ENCODE results near the gene NHP2. TPM values are rescaled to one million over a fixed set of nuclear protein-coding genes. Genes with fewer than 3 reads are reported as not detected.
"Not testable (repeated sequence)": the region's sequence is repeated elsewhere in the genome, so short reads cannot be mapped to it uniquely, and the experiment has no call there.

The NHP2 gene
- total RNA-seq, 1 experiment from 2014 or later: 404 TPM

DNA sequence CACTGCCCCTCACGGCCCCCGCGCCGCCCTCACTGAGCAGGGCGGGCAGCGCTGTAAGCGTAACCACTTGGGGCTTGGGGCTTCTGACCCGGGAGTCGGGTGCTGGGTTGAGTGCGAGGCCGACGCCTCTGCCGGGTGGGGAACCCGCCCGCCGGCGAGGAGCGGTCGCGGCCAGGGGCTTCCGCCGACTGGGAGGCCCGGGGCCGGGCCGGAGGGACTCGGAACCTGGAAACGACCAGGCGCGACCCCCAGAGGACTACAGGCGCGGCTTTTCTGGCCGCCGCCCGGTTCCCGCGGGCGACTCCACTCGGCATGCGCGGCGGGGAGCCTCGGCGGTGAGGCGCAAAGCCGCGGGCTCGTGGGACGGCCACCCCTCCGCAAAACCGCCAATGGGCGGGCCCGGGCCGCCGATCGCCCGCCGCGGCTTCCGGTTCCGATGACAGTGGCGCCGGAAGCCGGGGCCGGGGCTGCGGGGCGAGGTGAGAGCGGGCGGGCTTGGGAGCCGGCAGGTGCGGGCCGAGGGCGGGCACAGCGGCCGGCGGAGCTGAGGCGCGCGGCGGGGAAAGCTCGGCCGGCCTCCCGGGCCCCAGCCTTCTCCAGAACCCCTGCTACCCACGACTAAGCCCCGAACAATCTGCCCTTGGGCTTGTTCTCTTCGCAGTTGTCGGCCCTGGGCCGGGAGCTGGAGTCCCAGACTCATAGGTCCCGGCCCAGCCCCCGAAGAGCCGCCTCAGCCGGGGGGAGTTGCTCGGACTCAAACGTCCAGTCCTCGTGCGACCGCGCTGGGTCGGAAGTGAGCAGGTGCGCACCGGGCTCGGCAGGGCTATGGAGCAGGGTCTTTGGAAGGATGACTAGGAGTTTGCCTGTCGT is 22.9 kb downstream of the NHP2 start, which contains the start of gene RMND5B:
Gene RMND5B (plus strand): TSS at position 439 of the 870 bp plus-strand sequence. CDS start 7,106 bp downstream, outside the sequence.
- DNase-seq (ENCODE audit: low read depth): peak; percentile 52

DNA sequence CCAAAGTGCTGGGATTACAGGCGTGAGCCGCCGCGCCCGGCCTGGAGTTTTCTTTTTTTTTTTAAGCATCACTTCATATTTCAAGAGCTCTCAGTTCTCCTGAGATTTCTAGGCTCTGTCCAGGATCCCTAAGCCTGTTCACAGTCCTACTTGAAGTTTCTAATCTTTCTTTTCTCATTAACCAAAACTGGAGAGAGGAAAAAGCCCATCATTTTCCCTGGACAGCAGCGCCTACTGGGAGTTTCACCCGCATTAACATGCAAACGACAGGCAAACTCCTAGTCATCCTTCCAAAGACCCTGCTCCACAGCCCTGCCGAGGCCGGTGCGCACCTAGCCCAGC is 23.5 kb downstream of the NHP2 start:
- not testable (repeated sequence) for DNase-seq (ENCODE audit: low read depth)

DNA sequence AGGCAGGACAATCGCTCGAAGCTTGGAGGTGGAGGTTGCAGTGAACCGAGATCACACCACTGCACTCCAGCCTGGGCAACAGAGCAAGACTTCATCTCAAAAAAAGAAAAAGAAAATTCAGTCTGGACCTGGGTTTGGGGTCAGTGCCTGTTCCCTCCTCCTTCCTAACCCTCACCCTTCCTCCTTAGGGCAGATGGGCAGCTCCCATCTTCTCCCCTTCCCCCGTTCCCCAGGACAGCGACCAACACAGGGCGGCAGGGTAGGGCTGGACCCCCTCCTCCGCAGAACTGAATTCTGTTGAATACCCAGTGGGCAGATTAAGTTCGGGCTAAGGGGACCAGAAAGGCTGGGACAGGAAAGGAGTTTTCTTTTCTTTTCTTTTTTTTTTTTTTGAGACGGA is 24.4 kb downstream of the NHP2 start:
- DNase-seq (ENCODE audit: low read depth): no peak

DNA sequence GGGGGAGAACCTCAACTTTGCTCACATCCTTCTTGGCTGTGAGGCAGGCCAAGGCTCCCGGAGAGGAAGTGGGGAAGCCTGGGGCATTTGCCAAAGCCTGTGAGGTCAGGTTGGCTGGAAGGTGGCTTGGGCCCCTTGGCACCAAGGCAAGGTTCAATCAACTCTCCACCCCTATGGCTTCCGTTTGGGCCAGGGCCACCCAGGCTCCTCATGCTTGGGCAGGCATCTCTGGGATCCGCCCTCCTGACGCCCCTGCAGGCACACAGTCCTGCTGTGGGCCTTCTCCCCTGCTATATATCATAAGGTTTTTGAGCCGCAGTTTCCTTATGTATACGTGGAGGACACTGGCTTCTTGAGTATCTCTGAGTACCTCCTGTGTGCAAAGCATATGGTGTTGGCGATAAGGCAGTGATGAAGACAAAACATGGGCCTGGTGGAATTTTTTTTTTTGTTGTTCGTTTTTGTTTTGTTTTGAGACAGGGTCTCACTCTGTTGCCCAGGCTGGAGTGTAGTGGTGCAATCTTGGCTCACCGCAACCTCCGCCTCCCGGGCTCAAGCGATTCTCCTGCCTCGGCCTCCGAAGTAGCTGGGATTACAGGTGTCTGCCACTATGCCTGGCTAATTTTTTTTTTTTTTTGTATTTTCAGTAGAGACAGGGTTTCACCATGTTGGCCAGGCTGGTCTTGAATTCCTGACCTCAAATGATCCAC is 26.2 kb downstream of the NHP2 start:
- not testable (repeated sequence) for DNase-seq (ENCODE audit: low read depth)

DNA sequence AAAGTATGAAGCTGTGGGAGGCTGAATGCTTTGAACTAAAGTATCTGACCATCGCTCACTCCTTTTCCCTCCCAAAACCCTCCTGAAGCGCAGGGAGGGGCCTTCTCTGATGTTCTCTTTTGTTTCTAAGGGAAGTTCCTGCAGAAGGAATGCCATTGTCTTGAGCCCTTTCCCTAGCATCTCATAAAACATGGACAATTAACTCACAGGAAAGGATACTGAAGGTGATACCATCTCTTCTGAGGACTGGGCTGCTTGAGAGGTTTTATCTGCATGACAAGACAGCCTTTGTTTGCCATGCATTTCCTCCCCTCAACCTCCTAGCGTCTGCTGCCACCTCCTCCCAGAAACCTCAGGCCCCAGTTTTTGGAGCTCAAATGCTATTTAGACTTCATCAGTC is 27.1 kb downstream of the NHP2 start:
- no peak for DNase-seq (ENCODE audit: low read depth)

DNA sequence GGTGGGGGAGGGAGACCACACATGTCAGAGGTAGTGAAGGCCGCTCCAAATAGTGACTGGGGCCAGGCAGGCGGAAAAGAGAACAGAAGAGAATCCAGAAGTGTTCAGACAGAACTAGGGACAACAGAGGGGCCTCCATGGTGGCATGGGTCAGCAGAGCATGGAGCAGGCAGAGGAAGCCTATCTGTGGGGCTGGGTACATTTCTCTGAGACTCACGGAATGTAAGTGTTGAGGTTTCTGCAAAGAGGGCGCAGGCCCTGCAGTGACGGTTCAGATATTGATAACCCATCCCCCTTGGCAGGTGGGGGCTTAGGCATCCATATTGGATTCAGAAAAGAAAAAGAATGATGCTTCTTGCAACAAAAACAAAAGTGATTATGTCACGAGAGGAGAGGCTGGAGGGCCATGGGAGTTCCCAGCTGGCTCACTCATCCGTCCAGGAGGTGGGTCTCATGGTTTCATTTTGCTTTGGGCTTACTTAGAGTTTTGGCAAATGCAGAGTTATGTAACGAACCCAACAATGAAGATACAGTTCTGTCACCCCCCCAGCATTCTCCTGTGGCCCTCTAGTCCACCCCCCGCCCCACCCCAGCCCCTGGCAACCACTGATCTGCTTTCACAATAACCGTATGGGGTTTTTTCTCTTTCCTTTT is 28.3 kb downstream of the NHP2 start:
- DNase-seq (ENCODE audit: low read depth): no peak

DNA sequence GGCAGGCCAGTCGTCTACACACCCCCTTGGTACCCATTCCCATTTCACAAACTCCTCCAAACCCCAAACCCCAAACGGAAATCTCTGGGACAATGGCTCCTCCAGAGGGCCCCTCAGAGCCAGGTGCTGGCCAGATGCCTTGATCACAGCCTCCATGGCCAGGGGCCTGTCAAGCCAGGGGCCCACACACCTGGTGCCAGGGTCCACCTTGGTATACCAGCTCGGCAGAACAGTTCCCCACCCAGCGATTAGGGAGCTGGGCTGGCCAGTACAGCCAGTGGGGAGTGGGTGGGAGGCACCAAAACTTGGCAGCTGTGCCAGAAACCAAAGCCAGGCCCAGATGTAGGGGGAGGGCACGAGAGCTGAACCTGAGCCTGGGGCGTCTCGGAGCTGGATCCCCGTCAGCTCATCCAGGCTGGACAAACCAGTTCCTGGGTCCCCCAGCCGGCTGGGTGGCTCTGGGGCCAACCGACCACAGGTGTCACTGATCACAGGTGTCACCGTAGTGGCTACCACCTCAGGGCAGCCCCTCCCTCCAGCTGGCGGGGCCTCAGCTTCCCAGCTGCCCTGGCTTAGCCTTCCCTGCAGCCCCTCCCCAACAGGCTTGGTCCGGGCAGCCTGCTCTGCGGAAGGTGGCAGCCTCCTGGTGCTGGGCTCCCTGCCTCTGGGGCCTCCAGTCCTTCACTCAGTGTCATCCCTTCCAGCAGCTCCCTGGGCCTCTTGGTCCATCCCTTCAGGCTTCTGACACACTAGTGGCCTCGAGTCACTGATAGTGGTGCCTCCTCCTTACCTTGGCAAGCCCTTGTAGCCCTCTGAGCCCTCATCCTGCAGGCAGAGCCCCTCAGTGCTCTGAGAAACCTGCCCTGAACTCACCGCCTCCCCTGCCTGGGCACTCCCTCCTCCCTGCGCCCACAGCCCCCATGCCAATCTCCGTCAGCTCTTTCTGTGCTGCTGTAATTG is 29.4 kb downstream of the NHP2 start:
- no peak for DNase-seq (ENCODE audit: low read depth)

DNA sequence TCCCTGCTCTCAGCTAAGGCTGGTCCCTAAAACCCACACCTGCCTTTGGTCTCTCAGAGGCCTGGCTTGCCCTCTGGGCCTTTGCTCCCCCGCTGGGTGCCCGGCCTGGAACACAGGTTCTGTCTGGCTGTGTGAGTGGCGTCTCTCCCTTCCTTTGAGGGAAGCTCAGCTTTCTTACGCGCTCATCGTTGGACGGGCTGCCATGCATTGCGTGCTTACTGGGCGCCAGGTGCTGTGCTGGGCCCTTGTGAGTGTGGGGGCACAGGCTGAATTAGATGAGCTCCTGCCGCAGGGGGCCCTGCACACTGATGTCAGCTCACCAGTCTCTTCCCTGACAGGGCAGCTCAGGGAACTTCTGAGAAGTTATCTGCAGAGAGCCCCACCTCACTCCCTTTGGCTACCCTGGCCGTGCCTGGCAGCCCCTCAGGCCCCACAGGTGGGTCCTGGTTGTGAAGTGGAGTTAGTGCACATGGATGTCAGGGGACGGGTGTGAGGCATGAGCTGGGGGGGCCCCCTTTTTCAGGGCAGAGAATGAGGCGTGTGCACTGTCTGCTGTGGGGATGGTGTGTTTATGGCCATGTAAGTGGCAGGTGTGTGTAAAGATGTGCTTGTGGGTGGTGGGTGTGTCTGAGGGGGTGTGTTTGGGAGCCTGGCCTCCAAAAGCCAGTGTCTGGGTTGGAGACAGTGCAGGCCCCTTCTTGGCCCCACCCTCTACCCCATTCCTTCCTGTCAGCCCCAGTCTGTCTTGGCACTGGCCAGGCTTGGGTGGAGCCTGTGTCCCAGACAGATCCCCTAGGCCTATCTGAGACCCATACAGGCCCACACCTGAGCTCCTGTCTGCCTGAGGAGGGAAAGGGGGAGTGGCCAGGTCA is 30.4 kb downstream of the NHP2 start:
- DNase-seq (ENCODE audit: low read depth): no peak

DNA sequence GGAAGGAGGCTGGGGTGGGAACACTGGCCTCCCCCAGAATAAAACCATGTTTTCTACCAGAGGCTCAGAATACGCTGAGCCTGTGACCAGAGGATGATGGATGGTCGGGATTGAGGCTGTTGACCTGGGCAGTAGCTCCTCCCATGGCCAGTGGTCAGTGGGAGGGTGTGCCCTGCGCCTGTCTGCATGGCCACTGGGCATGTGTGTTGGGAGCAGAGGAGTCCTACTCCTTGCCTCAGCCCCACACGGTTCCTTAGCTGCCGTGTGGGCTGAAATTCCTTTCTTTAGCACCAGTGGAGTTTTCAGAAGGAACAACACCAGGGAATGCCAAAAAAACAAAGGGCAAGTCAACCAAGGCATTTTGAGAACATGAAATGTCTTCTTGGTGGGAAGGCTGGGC is 31.3 kb downstream of the NHP2 start:
- DNase-seq (ENCODE audit: low read depth): no peak

DNA sequence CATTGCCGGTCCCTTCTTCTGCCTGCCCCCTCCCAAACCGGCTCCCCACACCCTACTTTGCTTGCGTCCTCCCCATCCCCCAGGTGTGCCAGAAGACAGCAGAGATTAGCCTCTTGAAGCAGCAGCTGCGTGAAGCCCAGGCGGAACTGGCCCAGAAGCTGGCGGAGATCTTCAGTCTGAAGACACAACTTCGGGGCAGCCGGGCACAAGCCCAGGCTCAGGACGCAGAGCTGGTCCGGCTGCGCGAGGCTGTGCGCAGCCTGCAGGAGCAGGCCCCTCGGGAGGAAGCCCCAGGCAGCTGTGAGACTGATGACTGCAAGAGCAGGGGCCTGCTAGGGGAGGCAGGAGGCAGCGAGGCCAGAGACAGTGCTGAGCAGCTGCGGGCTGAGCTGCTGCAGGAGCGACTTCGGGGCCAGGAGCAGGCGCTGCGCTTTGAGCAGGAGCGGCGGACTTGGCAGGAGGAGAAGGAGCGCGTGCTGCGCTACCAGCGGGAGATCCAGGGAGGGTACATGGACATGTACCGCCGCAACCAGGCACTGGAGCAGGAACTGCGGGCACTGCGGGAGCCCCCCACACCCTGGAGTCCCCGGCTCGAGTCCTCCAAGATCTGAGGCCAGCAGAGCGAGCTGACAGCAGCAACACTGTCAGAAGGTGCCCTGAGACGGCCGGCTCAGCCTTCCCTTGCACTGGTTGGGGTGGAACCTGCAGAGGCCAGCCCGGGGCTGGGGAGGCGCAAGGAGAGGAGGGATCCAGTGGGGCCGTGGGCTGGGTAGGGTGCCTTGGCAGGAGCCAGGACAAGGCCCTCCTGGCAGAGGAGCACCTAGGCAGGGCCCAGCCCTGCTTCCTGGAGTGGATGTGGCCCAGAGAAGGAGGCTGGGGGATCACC is 32.1 kb downstream of the NHP2 start:
- peak; percentile 36 for DNase-seq (ENCODE audit: low read depth)

DNA sequence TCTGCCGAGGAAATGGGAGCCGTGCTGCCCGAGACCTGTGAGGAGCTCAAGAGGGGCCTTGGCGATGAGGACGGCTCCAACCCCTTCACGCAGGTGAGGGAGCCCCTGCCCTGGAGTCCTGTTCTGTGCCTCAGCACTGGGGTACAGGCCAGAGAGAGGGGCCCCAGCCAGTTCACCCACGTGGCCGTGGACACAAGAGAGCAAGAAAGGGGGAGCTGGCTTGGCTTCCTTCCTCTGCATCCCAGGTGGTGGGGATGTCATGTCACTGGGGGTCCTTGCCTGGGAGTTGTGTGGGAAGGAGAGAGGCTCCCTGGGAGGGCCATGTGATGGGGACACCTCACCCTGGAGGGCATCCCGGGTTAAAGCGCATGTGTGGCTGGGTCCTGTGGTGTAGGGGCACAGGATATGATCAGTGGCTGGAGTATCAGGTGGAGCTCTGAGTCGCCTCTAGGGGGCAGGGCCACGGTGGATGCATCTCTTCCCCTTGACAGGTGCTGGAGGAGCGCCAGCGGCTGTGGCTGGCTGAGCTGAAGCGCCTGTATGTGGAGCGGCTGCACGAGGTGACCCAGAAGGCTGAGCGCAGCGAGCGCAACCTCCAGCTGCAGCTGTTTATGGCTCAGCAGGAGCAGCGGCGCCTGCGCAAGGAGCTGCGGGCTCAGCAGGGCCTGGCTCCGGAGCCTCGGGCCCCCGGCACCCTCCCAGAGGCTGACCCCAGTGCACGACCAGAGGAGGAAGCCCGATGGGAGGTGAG is 32.9 kb downstream of the NHP2 start:
- peak; percentile 84 for DNase-seq (ENCODE audit: low read depth)

DNA sequence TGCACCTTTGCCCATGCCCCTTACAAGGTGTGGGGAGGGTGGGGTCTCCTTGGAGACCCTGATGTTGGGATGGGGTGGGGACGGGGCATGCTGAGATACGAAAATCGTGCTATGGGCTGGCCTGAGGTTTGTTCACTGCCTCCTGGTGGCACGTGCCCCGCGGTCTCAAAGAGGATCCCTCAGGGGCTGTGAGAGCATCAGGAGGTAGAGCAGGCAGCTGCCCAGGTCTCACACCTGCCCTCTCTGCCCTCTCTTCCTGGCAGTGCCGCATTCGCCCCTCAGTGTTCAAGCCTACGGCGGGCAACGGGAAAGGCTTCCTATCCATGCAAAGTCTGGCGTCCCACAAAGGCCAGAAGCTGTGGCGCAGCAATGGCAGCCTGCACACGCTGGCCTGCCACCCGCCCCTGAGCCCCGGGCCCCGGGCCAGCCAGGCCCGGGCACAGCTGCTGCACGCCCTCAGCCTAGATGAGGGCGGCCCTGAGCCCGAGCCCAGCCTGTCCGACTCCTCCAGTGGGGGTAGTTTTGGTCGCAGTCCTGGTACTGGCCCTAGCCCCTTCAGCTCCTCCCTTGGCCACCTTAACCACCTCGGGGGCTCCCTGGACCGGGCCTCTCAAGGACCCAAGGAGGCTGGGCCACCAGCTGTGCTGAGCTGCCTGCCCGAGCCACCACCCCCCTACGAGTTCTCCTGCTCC is 33.6 kb downstream of the NHP2 start:
- no peak for DNase-seq (ENCODE audit: low read depth)

DNA sequence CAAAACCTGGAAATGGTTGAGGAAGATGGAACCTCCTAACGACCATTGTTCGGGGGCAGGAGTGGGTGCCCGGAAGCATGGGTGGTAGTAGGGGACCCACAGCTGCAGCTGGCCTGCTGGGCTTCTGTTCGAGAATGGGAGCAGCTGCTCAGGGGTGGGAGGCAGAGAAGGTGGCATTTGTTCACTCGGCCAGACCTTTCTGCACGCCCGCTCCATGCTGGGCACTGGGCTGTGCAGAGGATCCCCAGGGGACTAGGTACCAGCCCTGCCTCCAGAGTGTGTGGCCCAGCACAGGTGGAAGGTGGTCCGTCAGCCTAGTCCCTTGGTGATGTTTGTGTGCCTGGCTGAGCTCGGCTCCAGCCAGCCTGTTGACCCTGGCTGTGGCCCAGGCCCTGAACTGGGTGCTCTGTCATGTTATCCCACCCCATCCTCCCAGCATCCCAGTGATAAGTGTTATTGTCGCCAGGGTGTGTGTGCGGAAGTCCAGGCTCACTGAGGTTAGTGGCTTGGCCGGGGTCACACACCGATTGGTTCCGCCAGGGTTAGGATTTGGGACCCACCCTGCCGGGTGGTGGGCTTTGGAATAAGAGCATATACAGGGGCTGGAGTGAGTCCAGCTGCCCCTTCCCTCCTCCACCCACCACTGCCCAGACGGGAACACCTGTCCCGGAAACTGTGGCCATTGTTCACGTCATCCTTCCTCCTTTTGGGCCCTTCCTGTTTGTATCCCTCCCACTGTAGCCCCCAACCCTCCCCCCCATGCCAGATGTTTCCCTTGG is 35.6 kb downstream of the NHP2 start:
- DNase-seq (ENCODE audit: low read depth): no peak

DNA sequence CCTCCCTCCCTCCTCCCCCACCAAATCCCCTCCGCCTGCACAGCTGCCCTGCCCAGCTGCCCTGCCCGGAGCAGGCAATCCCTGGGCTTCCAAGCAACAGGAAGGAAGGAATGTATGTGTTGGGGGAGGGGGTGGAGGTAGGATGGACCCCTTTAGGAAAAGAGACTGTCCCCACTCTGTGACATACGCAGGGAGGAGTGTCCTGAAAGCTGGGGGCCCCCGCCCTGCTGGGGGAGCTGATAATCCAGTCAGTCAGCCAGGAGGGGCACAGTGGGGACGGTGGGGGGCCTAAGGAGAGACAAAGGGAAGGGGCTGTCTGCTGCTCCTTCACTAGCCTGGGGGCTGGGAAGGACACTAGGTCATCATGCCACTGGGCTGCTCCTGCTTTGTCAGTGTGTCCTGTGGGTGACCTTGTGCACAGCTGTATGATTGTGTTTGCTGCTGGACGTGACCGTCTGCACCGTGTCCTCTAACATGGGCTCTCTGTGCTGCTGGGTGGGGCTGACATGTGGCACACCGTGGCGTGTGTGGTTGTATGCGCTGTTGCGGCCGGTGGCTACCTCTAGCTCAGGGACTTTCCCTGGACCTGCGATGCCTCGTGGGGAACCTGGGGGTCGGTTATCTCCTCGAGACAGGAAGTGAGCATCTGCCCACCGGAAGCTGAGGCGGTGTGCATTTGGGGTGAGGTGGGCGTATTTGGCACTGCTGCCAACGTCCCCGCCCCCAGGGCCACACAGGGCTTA is 37.4 kb downstream of the NHP2 start:
- DNase-seq (ENCODE audit: low read depth): no peak

DNA sequence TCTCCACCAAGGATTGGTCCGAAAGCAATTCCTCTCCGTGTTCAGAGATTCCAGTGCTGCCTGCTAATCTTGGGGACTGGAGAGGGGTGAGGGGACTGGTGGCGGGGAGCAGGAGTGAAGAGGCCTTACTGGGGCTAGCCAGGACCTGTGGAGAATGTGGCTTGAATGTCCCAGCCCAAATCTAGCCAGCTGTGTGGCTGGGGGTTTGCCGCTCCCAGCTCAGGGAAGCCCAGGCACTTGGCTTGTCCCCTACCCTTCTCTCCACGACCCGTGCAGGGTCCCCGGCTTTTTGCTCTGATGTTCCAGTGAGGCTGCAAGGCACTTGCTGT is 37.9 kb downstream of the NHP2 start:
- DNase-seq (ENCODE audit: low read depth): no peak

DNA sequence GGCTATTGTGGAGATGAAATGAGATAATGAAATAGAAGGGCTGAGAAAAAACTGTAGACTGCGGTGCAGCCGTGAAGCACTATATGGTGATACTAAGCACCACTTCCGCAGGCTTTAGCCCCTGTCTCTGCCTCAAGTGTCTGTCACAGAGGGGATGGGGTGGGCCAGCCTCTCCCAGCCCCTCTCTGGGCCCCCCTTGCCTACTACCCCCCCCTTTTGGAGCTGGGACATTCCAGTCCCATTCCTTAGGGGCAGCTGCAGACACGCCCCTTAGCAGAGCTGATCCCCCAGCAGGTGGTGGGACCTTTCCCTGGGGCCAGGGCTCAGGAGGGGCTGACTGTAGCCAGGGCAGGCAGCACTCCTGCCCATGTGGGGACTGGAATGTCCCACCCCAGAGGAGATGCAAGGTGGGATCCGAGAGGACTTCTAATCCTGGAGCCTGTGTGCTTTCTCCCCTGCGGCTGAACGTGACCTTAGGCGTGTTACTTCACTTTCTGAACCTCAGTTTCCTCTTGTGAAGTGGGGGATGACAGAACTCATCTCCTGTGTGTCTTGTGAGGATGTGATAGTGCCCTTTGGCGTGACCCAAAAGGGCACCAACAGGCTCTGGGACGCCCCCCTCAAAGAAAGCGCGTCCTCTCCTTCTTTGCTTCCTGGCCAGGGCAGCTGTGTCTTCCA is 38.4 kb downstream of the NHP2 start:
- no peak for DNase-seq (ENCODE audit: low read depth)
